IMR-90 (cell line): ENCODE measurements around the gene CCNE1. TPM values are rescaled to one million over a fixed set of nuclear protein-coding genes. Genes with fewer than 3 reads are reported as not detected.
A peak's percentile ranks its signal among the peaks of the same experiment; 100 is the strongest.

Experiments
- ATAC-seq: fragments of 200-7000 bp; cut with Tn5 transposase; 2 replicates; pipeline ENCODE4 v1.9.1; 2020; ENCODE audit warnings: low read depth, mild to moderate bottlenecking, moderate library complexity
- BruUV-seq: library from RNA; stranded (reverse); fragments of 400-500 nt; replicated peaks from 2 replicates; lab custom pipeline; 2021; lab: Mats Ljungman, UMichigan
- CTCF ChIA-PET: fragments of 300-600 bp; formaldehyde crosslinking; extraction: SDS; loops from one replicate; lab custom pipeline; 2021; ENCODE audit warnings: antibody characterized with exemption; lab: Yijun Ruan, JAX
- POLR2A ChIA-PET: fragments of 300-600 bp; sonication (Branson Sonifier 250); formaldehyde crosslinking; loops from one replicate; lab custom pipeline; 2022; ENCODE audit warnings: antibody characterized with exemption; ENCODE audit not compliant: unreplicated experiment; lab: Charles Lee
- DNase-seq: peaks from one replicate; pipeline ENCODE4 v3.0.0; 2013
- H2AFZ ChIP-seq: replicated peaks from 2 replicates; pipeline ENCODE3; 2013; ENCODE audit warnings: low read length, mild to moderate bottlenecking; ENCODE audit not compliant: poor library complexity
- H2AK5ac ChIP-seq: 2 replicates; pipeline ENCODE4 v1.6.1; 2013; ENCODE audit warnings: low read depth, low read length, inconsistent platforms
- H2AK9ac ChIP-seq: replicated peaks from 2 replicates; pipeline ENCODE3; 2013; ENCODE audit warnings: mild to moderate bottlenecking, low read depth, low read length, moderate library complexity; ENCODE audit not compliant: poor library complexity
- H2BK120ac ChIP-seq: 2 replicates; pipeline ENCODE4 v1.6.1; 2013; ENCODE audit warnings: low read depth, low read length, inconsistent platforms
- H2BK15ac ChIP-seq: 3 replicates; pipeline ENCODE4 v1.6.1; 2013; ENCODE audit warnings: low read depth, low read length, inconsistent platforms
- H2BK20ac ChIP-seq: 2 replicates; pipeline ENCODE4 v1.6.1; 2013; ENCODE audit warnings: low read depth, mild to moderate bottlenecking, inconsistent platforms, low read length, moderate library complexity
- H2BK5ac ChIP-seq: 2 replicates; pipeline ENCODE4 v1.6.1; 2013; ENCODE audit warnings: mild to moderate bottlenecking, low read depth, low read length, inconsistent platforms; ENCODE audit not compliant: poor library complexity, severe bottlenecking
- H3K14ac ChIP-seq: replicated peaks from 2 replicates; pipeline ENCODE4 v1.6.1; 2013; ENCODE audit warnings: low read depth, low read length, inconsistent platforms
- H3K18ac ChIP-seq: 2 replicates; pipeline ENCODE4 v1.6.1; 2013; ENCODE audit warnings: low read depth, low read length, control low read depth
- H3K23ac ChIP-seq: 2 replicates; pipeline ENCODE4 v1.6.1; 2013; ENCODE audit warnings: low read depth, low read length, inconsistent platforms
- H3K27ac ChIP-seq: 2 replicates; pipeline ENCODE4 v1.5.1; 2013; ENCODE audit warnings: mild to moderate bottlenecking, control low read depth, low read length; ENCODE audit not compliant: insufficient read depth
- H3K27me3 ChIP-seq: 2 replicates; pipeline ENCODE4 v1.6.1; 2013; ENCODE audit warnings: low read length; ENCODE audit not compliant: control insufficient read depth, insufficient read depth
- H3K36me3 ChIP-seq: 2 replicates; pipeline ENCODE4 v1.6.1; 2013; ENCODE audit warnings: low read length, mixed read lengths; ENCODE audit not compliant: control insufficient read depth, insufficient read depth
- H3K4ac ChIP-seq: 2 replicates; pipeline ENCODE4 v1.6.1; 2013; ENCODE audit warnings: low read depth, low read length, inconsistent platforms
- H3K4me1 ChIP-seq: 2 replicates; pipeline ENCODE4 v1.6.1; 2013; ENCODE audit warnings: low read length, mixed read lengths; ENCODE audit not compliant: control insufficient read depth, insufficient read depth
- H3K4me2 ChIP-seq: 2 replicates; pipeline ENCODE4 v1.6.1; 2013; ENCODE audit warnings: low read depth, mild to moderate bottlenecking, control low read depth, low read length, moderate library complexity
- H3K4me3 ChIP-seq: 2 replicates; pipeline ENCODE4 v1.5.1; 2013; ENCODE audit warnings: low read depth, mild to moderate bottlenecking, control low read depth, low read length, moderate library complexity; ENCODE audit not compliant: insufficient read depth
- H3K56ac ChIP-seq: 2 replicates; pipeline ENCODE4 v1.6.1; 2013; ENCODE audit warnings: low read length, inconsistent platforms; ENCODE audit not compliant: insufficient read depth; ENCODE audit errors: extremely low read depth
- H3K79me1 ChIP-seq, 2 experiments: 2 replicates each; pipeline ENCODE4 v1.6.1; 2013; ENCODE audit warnings: low read length in 2 of 2, inconsistent platforms in 1 of 2, low read depth in 1 of 2
- H3K9ac ChIP-seq: 2 replicates; pipeline ENCODE4 v1.6.1; 2013; ENCODE audit warnings: low read depth, low read length, control low read depth
- H3K9me1 ChIP-seq: 2 replicates; pipeline ENCODE4 v1.6.1; 2013; ENCODE audit warnings: low read length, inconsistent platforms; ENCODE audit not compliant: insufficient read depth
- H3K9me3 ChIP-seq: 2 replicates; pipeline ENCODE4 v1.6.1; 2013; ENCODE audit warnings: low read length; ENCODE audit not compliant: control insufficient read depth, insufficient read depth
- H4K20me1 ChIP-seq: 2 replicates; pipeline ENCODE4 v1.6.1; 2013; ENCODE audit warnings: low read length, inconsistent platforms; ENCODE audit not compliant: insufficient read depth
- H4K5ac ChIP-seq: 2 replicates; pipeline ENCODE4 v1.6.1; 2013; ENCODE audit warnings: mild to moderate bottlenecking, low read depth, low read length, control low read depth
- H4K8ac ChIP-seq, 2 experiments: 2 replicates each; pipeline ENCODE4 v1.6.1; 2013; ENCODE audit warnings: low read depth in 2 of 2, low read length in 2 of 2, control low read depth in 1 of 2, inconsistent platforms in 1 of 2
- H4K91ac ChIP-seq: 2 replicates; pipeline ENCODE4 v1.6.1; 2013; ENCODE audit warnings: low read depth, low read length, inconsistent platforms; ENCODE audit not compliant: insufficient read depth
- BHLHE40 ChIP-seq: fragments of 150-350 bp; IDR thresholded peaks from 2 replicates; pipeline ENCODE4 v1.6.1; 2016; ENCODE audit warnings: mild to moderate bottlenecking, low read depth, low read length
- CEBPB ChIP-seq: IDR thresholded peaks from 2 replicates; pipeline ENCODE4 v1.6.1; 2012; ENCODE audit warnings: low read depth, low read length, improper control_type of control experiment
- CHD1 ChIP-seq: IDR thresholded peaks from 2 replicates; pipeline ENCODE4 v1.6.1; 2012; ENCODE audit warnings: low read depth, low read length, improper control_type of control experiment
- FOS ChIP-seq: fragments of 150-350 bp; IDR thresholded peaks from 2 replicates; pipeline ENCODE4 v1.6.1; 2016; ENCODE audit warnings: low read depth, low read length
- MAFK ChIP-seq: IDR thresholded peaks from 2 replicates; pipeline ENCODE4 v1.6.1; 2012; ENCODE audit warnings: low read depth, low read length, improper control_type of control experiment
- MAZ ChIP-seq: IDR thresholded peaks from 2 replicates; pipeline ENCODE4 v1.6.1; 2012; ENCODE audit warnings: low read depth, mild to moderate bottlenecking, low read length, improper control_type of control experiment, moderate library complexity, borderline replicate concordance
- MXI1 ChIP-seq: IDR thresholded peaks from 2 replicates; pipeline ENCODE4 v1.6.1; 2012; ENCODE audit warnings: low read depth, mild to moderate bottlenecking, low read length, moderate library complexity, borderline replicate concordance
- NFE2L2 ChIP-seq: fragments of 150-350 bp; IDR thresholded peaks from 2 replicates; pipeline ENCODE4 v1.6.1; 2016; ENCODE audit warnings: low read depth, mild to moderate bottlenecking, low read length
- POLR2A ChIP-seq: IDR thresholded peaks from 2 replicates; pipeline ENCODE4 v1.6.1; 2012; ENCODE audit warnings: mild to moderate bottlenecking, low read depth, low read length
- RAD21 ChIP-seq: IDR thresholded peaks from 2 replicates; pipeline ENCODE4 v1.6.1; 2012; ENCODE audit warnings: low read length, improper control_type of control experiment
- RFX5 ChIP-seq: IDR thresholded peaks from 2 replicates; pipeline ENCODE4 v1.8.0; 2012; ENCODE audit warnings: low read depth, mild to moderate bottlenecking, low read length, moderate library complexity
- SMC3 ChIP-seq: fragments of 150-350 bp; IDR thresholded peaks from 2 replicates; pipeline ENCODE4 v1.6.1; 2016; ENCODE audit warnings: low read depth, mild to moderate bottlenecking, antibody characterized with exemption, low read length, moderate library complexity
- WGBS, 2 experiments: methylation state at CpG; one replicate each; pipeline versions ENCODE4 v1.1.5 to v1.1.7; 2013; ENCODE audit warnings: missing lambda C conversion rate in 2 of 2; ENCODE audit not compliant: insufficient read length in 1 of 2; ENCODE audit errors: extremely low coverage in 2 of 2; 5-methylcytosine and 5-hydroxymethylcytosine counted together
- dilution Hi-C: fragments of 300-500 bp; cut with HindIII; formaldehyde crosslinking; loops from one replicate; pipeline ENCODE4 v1.14.3; 2018; ENCODE audit warnings: low sequenced_read_pairs; ENCODE audit not compliant: unreplicated experiment
- in situ Hi-C: fragments of 300-500 bp; cut with MboI; formaldehyde crosslinking; loops from 3 replicates; pipeline ENCODE4 v1.14.3; 2019; ENCODE audit warnings: low sequenced_read_pairs, inconsistent platforms, mixed read lengths
- intact Hi-C: fragments of 100-400 bp; cut with micrococcal nuclease; formaldehyde crosslinking; loops from 2 replicates; pipeline ENCODE4 v1.10.0; 2022
- polyA plus RNA-seq, 3 experiments: library from polyadenylated mRNA; depleted of rRNA; stranded (reverse); fragments of >200 nt; gene quantifications; 2 replicates each; pipeline ENCODE4 v1.2.3, GENCODE V29; 2012; ENCODE audit warnings: low replicate concordance in 1 of 3
- total RNA-seq: library from RNA; depleted of rRNA; stranded (reverse); fragments of >200 nt; gene quantifications from 2 replicates; pipeline ENCODE4 v1.2.3, GENCODE V29; 2012
- TF ChIP-seq, protein P1 (sequence below): fragments of 150-350 bp; IDR thresholded peaks from 2 replicates; pipeline ENCODE4 v1.6.1; 2016; ENCODE audit warnings: low read depth, mild to moderate bottlenecking, low read length, moderate library complexity, borderline replicate concordance
- TF ChIP-seq, protein P2 (sequence below): fragments of 150-350 bp; IDR thresholded peaks from 2 replicates; pipeline ENCODE4 v1.6.1; 2017; ENCODE audit warnings: mild to moderate bottlenecking, antibody characterized with exemption, low read length, low read depth
- TF ChIP-seq, protein P3 (sequence below): conservative IDR thresholded peaks from 2 replicates; pipeline ENCODE4 v1.5.1; 2012; ENCODE audit warnings: mild to moderate bottlenecking, low read depth, low read length, improper control_type of control experiment

Gene CCNE1
- total and polyA plus RNA-seq, 2 of the 4 experiments (the other 2 are of a cell fraction): 6.8 to 7.0 TPM

DNA sequence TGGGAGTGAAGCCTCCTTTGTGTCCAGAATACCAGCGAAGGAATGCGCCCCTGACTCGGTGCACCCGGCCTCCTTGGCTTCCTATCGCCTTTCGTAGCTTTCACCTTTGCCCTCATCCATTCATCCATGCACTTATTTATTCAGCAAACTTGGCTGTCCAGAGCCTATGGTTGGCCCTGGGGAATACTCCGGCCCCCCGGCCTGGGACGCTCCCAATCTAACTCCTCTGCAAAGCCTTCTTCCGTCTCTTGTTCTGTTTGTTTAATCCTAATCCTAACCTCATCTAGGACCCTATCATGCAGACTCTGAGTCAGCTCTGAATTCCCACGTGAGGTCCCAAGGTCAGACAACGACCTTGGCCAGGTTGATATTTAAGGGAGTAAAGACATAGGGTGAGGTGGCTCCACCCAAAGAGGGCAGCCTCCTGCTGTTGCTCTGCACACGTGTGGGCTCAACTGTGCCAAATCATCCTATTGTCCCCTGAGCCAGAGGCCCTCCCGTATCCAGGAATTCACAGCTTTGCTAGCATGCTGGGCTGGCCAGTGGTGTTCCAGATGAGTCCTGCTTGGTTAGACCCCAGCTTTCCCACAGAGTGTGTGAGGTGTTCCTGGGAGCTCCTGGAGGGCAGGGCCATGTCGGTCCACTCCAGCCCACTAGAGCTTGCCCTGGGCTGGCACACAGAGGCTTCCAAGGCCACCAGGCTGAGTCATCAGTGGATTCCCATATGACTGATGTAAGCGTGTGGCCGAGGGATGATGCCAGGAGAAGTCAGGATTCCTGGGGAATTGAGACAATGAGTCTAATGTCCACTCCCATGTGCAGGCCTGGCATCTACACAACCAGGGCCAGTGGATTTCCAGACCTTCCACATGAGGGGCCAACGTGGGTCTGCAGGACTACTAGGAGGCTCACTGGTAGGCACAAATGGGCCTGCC, 6.5 kb upstream of the CCNE1 start:
- Histone ChIP-seq H3K4ac (no peak overlapping the region), H2AK9ac (no peak overlapping the region), H3K14ac (no peak overlapping the region), H4K5ac (no peak overlapping the region), H3K23ac (no peak overlapping the region), H3K79me1 (no peaks in the 10 kb centered on the region), H3K9me1 (no peaks in the 10 kb centered on the region), H2AK5ac (no peak overlapping the region), H4K91ac (no peak overlapping the region), H2BK15ac (no peak overlapping the region), H2BK20ac (no peak overlapping the region), H4K20me1 (no peaks in the 10 kb centered on the region), H3K4me2 (no peak overlapping the region), H3K4me3 (no peak overlapping the region), H3K18ac (no peak overlapping the region), H3K27ac (no peak overlapping the region), H3K9ac (no peak overlapping the region), H3K56ac (no peak overlapping the region), H3K4me1 (no peaks in the 10 kb centered on the region), H2BK5ac (no peak overlapping the region), H3K27me3 (no peaks in the 10 kb centered on the region; the same call in 1 of the 2 replicates), H3K36me3 (no peaks in the 10 kb centered on the region), H4K8ac (no peak overlapping the region), H2BK120ac (no peak overlapping the region), H3K9me3 (no peaks in the 10 kb centered on the region), H2AFZ (no peak overlapping the region)
- ChIA-PET POLR2A (no interaction called here), CTCF (no interaction called here)
- in situ Hi-C loops (no loop called here), dilution Hi-C loops (no loop called here), intact Hi-C loops (no loop called here)
- DNase-seq (peak; percentile 10), ATAC-seq (no peak)
- BruUV-seq: no TSS peak
- WGBS, 2 experiments: 79% methylated on average over 5 of the region's 18 CpGs; no CpG with 5 or more reads in 1 of the 2 experiments
- TF ChIP-seq, protein P1, sequence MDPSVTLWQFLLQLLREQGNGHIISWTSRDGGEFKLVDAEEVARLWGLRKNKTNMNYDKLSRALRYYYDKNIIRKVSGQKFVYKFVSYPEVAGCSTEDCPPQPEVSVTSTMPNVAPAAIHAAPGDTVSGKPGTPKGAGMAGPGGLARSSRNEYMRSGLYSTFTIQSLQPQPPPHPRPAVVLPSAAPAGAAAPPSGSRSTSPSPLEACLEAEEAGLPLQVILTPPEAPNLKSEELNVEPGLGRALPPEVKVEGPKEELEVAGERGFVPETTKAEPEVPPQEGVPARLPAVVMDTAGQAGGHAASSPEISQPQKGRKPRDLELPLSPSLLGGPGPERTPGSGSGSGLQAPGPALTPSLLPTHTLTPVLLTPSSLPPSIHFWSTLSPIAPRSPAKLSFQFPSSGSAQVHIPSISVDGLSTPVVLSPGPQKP: no peak
- TF ChIP-seq MAZ (no peak), CHD1 (no peak), MAFK (no peak), CEBPB (no peak), FOS (no peak), RFX5 (no peak), RAD21 (no peak), NFE2L2 (no peak), POLR2A (no peak), BHLHE40 (no peak), MXI1 (no peak), SMC3 (no peak)
- TF ChIP-seq, protein P2, sequence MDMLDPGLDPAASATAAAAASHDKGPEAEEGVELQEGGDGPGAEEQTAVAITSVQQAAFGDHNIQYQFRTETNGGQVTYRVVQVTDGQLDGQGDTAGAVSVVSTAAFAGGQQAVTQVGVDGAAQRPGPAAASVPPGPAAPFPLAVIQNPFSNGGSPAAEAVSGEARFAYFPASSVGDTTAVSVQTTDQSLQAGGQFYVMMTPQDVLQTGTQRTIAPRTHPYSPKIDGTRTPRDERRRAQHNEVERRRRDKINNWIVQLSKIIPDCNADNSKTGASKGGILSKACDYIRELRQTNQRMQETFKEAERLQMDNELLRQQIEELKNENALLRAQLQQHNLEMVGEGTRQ: no peak
- TF ChIP-seq, protein P3, sequence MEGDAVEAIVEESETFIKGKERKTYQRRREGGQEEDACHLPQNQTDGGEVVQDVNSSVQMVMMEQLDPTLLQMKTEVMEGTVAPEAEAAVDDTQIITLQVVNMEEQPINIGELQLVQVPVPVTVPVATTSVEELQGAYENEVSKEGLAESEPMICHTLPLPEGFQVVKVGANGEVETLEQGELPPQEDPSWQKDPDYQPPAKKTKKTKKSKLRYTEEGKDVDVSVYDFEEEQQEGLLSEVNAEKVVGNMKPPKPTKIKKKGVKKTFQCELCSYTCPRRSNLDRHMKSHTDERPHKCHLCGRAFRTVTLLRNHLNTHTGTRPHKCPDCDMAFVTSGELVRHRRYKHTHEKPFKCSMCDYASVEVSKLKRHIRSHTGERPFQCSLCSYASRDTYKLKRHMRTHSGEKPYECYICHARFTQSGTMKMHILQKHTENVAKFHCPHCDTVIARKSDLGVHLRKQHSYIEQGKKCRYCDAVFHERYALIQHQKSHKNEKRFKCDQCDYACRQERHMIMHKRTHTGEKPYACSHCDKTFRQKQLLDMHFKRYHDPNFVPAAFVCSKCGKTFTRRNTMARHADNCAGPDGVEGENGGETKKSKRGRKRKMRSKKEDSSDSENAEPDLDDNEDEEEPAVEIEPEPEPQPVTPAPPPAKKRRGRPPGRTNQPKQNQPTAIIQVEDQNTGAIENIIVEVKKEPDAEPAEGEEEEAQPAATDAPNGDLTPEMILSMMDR: no peak
